Peyer's patch (tissue), 4 donors: ENCODE results near the gene NPC1.

Experiments
- POLR2A ChIP-seq, 2 donors: fragments of 450-650 bp; IDR thresholded peaks; one replicate each; pipeline ENCODE4 v1.5.1; 2017; ENCODE audit warnings: antibody characterized with exemption in 2 of 2, mild to moderate bottlenecking in 2 of 2, moderate library complexity in 2 of 2
- TF ChIP-seq, protein P1 (sequence below), 6 experiments: fragments of 450-650 bp in 4 of 6; fragments of 200-600 bp in 2 of 6; sonication (generic) in 1 of 6; IDR thresholded peaks; one replicate each; pipeline ENCODE4 v1.5.1; 2017 to 2019; ENCODE audit warnings: antibody characterized with exemption in 6 of 6, mild to moderate bottlenecking in 3 of 6, moderate library complexity in 1 of 6

DNA sequence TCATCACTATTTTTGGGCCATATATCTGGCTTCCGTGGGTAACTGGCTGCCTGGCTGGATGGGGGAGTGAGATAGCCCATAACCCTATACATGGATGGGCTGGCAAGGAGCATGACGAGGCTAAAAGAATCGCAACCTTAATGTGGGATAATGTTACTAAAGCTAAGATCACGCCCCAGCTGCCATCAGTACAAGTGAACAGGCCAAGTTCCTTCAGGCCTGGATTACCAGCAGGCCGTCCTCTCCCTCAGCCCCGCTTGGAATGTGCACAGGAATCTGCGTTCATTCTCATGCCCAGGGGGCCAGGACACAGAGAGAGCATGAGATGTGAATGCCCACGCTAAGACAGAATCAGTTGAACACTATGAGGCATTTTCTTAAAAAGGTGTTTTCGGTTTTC is 48.3 kb downstream of the NPC1 start:
- TF ChIP-seq, protein P1, sequence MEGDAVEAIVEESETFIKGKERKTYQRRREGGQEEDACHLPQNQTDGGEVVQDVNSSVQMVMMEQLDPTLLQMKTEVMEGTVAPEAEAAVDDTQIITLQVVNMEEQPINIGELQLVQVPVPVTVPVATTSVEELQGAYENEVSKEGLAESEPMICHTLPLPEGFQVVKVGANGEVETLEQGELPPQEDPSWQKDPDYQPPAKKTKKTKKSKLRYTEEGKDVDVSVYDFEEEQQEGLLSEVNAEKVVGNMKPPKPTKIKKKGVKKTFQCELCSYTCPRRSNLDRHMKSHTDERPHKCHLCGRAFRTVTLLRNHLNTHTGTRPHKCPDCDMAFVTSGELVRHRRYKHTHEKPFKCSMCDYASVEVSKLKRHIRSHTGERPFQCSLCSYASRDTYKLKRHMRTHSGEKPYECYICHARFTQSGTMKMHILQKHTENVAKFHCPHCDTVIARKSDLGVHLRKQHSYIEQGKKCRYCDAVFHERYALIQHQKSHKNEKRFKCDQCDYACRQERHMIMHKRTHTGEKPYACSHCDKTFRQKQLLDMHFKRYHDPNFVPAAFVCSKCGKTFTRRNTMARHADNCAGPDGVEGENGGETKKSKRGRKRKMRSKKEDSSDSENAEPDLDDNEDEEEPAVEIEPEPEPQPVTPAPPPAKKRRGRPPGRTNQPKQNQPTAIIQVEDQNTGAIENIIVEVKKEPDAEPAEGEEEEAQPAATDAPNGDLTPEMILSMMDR (IDR thresholded peaks at IDR 0.05), result no peak
- no peak for TF ChIP-seq POLR2A (IDR thresholded peaks at IDR 0.05)
